GM18867 (cell line): Measurements from ENCODE around the gene AFF1.

Experiments used
- ATAC-seq: cut with Tn5 transposase; IDR thresholded peaks from one replicate; pipeline ENCODE4 v1.9.1; 2021; ENCODE audit warnings: mild to moderate bottlenecking, moderate library complexity; ENCODE audit not compliant: unreplicated experiment

The AFF1 gene

DNA sequence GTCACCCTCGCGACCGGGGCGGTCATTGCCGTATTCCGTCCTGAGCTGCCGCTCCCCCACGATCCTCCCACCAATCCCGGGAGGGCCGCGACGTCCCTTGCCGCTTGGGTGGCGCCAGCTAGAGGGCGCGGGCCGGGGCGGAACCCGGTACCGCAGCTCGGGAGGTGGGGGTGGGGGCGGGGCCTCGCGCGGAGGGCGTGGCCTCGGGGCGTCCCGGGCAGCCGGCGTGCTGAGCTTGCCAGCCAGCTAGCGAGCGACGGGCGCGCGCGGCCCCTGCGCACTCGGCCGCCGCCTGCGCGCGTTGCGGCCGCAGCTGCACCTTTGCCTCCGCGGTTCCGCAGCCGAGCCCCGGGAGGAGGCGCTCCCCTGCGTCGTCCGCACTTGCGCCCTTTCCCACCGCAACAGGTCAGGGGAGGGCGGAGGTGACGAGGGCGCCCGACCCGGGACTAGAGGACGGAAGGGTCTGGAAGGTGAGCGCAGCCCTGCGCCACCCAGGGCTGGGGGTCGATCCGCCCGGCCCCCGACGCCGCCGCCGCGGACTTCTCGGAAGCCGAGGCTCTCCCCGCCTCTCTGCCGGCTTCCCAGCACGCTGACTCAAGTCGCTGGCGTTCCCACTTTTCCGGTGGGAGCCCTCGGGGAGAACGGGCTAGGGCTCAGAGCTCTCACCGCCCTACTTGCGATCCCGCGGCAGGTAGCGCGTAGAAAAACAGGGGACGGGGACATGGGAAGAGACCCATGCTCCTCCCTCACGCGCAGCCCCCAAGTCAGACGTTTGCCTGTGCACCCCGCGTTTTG is at the start of gene AFF1:
Gene AFF1, plus strand, starts transcription at position 241 of the 795 bp plus-strand sequence. CDS start 13,523 bp downstream, outside the sequence.
- ATAC-seq: peak; percentile 51

GRCh38 chr4:86890790-86891189 is 44.0 kb upstream of the AFF1 start:
- no peak for ATAC-seq

DNA sequence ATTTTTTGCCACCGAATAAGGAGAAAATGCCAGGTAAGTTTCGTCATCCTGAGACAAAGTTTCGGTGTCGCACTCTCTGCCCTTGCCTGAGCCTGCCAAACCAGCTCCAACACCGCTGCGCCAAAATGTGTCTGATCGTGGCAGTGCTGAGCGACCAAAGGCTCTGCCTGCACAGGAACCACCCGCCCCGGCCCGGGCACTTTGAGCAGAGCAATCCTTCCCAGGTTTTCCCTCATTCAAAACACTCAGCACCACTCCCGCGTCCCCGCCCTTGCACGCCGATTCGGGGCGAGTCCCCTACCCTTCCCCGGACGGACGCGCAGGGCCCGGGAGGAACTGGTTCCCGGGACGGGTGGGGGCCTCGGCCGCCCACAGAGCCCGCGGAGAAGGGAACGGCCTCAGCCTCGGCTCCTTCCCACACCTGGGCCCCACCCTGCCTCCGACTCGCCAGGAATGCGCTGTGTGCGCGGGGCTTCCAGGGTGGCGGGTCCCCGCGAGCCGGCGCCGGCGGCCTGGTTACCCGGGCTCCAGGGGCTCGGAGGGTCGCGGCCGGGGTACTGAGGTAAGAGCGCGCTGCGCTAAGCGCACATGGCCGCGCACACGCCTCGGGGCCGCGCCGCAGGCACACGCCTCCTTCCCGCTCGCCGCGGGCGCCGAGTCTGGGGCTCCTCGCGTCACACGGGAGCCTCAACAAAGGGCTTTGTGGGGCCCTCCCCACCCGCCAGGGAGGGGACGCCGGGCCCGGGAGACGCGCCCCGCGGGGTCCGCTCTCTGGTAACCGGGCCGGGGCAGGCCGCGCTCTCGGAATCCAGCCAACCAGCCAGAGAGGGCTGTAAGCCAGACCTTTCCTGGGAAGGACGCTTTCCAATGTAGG is 42.8 kb upstream of the AFF1 start, which contains the start of gene C4orf36:
Gene C4orf36, minus strand, starts transcription at position 661 of the 874 bp plus-strand sequence. CDS start 902 bp downstream, outside the sequence.
- ATAC-seq: no peak

DNA sequence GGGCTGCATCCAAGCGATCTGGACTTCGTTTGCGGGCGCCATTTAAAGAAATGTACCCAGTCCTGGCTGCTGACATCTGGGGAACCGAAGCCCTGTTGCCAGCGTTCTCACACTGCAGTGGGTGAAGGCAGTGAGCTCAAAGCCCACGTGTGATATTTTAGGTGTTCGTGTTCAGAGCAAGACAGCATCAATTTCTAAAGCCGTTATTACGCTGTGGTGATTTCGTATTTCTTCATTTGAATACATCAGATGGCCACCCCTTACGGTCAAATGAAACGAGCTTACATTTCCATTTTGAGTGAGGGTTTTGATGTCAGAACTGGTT is 42.2 kb upstream of the AFF1 start:
- ATAC-seq: no peak

GRCh38 chr4:86893136-86893535 is 41.7 kb upstream of the AFF1 start:
- ATAC-seq: no peak

DNA sequence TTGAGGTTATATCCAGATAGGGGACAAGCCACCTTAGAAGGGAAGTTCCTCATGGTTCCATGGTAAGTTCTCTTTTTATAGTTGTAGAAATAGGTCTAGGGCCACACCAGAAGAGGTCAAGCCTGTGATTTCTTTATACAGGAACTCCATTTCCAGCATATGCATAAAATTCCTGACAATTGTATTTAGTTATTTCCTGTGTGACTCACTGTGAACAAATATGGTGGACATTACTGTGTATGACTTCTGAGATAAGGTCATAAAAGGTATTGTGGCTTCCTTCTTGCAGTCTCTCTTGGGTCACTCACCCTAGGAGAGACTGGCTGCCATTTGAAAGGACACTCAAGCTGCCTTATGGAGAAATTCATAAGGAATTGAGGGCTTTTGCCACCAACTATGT is 40.4 kb upstream of the AFF1 start:
- no peak for ATAC-seq

GRCh38 chr4:86895692-86896488 is 38.9 kb upstream of the AFF1 start:
- peak; percentile 63 for ATAC-seq

GRCh38 chr4:86896596-86896995 is 38.2 kb upstream of the AFF1 start:
- ATAC-seq: no peak

- ATAC-seq: no peak
Measured at GRCh38 chr4:86898562-86898961, 36.2 kb upstream of the AFF1 start.

DNA sequence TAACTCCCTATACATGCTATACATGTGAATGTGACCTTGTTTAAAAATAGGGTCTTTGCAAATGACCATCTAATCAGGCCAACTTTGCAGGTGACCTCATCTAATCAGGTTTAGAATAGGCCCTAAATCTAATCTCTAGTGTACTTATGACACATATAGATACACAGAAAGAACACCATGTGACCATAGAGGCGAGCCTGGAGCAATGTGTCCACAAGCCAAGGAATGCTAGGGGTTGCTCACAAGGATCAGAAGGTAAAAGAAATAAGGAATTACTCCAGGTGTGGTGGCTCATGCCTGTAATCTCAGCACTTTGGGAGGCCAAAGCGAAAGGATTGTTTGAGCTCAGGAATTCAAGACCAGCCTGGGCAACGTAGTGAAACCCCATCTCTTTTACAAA is 32.9 kb upstream of the AFF1 start:
- ATAC-seq: no peak

- no peak for ATAC-seq
Measured at GRCh38 chr4:86908251-86908657, 26.6 kb upstream of the AFF1 start.

DNA sequence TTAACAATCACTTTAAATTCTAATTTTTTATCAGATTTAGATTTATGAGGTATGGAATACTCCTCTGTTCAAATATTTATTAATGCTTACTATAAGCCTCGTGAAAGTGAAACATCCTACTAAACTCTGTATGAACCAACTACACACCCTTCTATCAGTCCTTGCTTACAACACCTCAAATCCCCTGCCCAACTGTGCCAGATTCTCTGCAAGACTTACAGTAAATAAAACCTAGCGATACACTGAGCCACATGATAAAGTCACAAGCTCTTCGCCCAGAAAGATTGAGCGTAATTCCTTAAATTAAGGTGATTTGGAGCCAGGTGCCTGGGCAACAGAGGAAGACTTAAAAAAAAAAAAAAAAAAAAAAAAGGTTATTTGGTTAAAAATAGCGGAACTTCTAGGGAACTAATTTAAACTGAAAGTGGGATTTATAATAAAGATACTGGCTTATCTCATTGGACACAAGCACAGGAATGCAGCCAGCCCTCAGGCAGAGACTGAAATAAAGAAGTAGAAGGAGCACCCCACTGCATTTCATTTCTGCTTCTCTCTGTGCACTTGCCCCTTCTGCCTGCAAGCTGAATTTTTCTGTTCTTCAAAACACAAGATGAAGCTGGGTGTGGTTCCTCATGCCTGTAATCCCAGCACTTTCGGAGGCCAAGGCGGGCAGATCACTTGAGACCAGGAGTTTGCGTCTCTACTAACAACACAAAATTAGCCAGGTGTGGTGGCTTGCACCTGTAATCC is 25.1 kb upstream of the AFF1 start:
- ATAC-seq: no peak

DNA sequence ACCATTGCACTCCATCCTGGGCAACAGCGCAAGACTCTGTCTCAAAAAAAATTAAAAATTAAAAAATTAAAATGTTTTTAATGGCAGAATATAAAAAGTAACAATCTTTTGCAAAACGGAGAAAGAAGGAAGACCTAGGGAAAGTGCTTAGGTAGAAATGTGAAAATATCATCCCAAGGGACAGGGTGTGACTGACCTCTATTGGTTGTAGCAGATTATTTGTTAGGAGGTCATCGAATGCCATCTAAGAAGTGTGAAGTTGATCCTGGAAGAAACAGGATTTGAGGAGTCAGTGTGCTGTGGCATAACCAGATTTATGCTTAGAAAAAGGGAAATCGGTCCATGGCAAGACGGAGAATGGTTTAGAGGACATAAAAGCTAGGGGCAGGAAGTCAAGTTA is 24.4 kb upstream of the AFF1 start:
- no peak for ATAC-seq

DNA sequence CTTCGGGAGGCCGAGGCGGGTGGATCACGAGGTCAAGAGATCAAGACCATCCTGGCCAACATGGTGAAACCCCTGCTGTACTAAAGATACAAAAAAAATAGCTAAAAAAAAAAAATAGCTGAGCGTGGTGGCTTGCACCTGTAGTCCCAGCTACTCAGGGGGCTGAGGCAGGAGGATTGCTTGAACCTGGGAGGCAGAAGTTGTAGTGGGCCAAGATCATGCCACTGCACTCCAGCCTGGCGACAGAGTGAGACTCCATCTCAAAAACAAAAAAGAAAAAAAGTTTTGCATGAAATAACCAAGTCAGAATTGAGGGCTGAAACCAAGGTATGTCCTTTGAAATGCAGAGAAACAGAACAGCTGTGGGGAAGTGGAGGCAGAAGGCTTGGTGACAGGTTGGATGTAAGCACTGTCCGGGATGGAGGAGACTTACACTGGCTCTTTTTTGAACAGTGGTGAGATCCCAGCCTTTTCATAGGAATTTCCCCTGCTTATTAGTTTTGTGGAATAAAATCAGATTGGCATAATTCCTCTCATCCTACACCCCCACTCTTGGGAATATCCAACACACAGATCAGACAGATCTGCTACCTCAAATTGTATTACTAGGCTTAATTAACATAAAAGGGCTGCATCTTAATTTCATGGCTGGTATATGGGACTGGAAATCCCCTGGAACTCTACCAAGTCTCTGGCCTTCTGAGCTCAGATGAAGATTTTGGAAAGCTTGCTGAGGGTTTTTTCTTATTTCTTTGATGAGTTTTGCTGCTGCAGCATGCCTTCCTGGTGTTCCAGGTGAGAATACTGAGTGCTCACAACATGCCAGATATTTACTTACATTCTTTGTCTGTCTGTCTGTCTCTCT is 23.8 kb upstream of the AFF1 start:
- no peak for ATAC-seq

DNA sequence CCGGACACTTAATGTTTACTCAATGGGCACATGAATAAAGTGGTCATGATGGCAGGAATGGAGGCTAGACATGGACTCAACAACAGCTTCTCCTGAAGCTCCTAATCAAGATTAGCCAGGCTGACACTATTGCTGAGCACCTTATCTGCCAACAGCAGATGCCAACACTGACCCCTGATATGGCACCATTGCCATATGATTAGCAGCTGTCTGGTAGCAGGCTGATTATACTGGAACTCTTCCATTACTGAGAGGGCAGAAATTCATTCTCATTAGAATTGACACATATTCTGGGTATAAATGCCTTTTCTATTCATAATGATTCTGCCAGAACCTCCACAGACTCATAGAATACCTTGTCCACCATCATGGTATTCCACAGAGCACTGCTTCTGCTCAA is 18.4 kb upstream of the AFF1 start:
- ATAC-seq: no peak

GRCh38 chr4:86917212-86918039 is 17.4 kb upstream of the AFF1 start:
- ATAC-seq: no peak

- no peak for ATAC-seq
Measured at GRCh38 chr4:86918539-86919072, 16.2 kb upstream of the AFF1 start.

- no peak for ATAC-seq
Measured at GRCh38 chr4:86919561-86920223, 15.1 kb upstream of the AFF1 start.
